Measurements from ENCODE around the gene ACVR1C. TPM values are rescaled to one million over a fixed set of nuclear protein-coding genes. Genes with fewer than 3 reads are reported as not detected.

The ACVR1C gene
- total and polyA plus RNA-seq, 7 experiments from 2014 or later: 0.73 to 11.4 (median 5.0) TPM

DNA sequence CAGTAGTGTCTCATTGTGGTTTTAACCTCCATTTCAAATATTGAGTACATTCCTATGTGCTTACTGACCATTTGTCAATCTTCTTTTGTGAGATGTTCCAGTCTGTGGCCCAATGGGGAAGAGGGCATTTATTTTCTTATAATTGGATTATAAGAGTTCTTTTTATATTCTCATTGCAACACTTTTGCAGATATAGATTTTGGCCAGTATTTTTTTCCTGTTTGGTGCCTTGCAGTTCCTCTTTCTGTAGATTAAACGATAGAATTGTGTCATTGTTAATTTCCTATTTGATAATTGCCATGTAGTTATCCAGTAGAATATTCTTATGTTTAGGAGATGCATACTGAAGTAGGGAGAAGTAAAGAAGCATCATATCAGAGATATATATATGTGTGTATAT lies 128.3 kb downstream of the ACVR1C start:
- H3K4me3 ChIP-seq (ENCODE audit: low read length): no peak overlapping the region
- peaks cover 0 to 4% (median 2%) of the 10 kb centered on the region in 5 donors for H3K27me3 Mint-ChIP-seq
- H3K4me1 Mint-ChIP-seq: peaks cover 8 to 29% (median 22%) of the 10 kb centered on the region in 7 donors
- H3K9me3 ChIP-seq (ENCODE audit: control insufficient read depth in 2 of 3, low read length in 3 of 3): no peaks in the 10 kb centered on the region
- H3K27ac Mint-ChIP-seq: peak overlapping the region in 2 of 9 donors; percentile 11 to 23
- H3K9me3 Mint-ChIP-seq: peaks cover 0 to 12% (median 2%) of the 10 kb centered on the region in 11 donors
- no peaks in the 10 kb centered on the region for H3K27me3 ChIP-seq (ENCODE audit: control insufficient read depth in 2 of 2, insufficient read depth in 2 of 2, low read length in 2 of 2)
- H3K4me3 Mint-ChIP-seq: peak overlapping the region in 1 of 10 donors; percentile 51
- ATAC-seq (no peak), DNase-seq (no peak)
- H3K4me1 ChIP-seq (ENCODE audit: control insufficient read depth in 2 of 2, insufficient read depth in 2 of 2, low read length in 2 of 2): peaks cover 0 to 8% of the 10 kb centered on the region in 2 donors
- H3K36me3 Mint-ChIP-seq: peaks cover 0 to 7% (median 4%) of the 10 kb centered on the region in 5 donors
- no peak overlapping the region for H3K27ac ChIP-seq (ENCODE audit: low read depth, low read length)
- ChIA-PET CTCF (no interaction called here), POLR2A (no interaction called here)
- intact Hi-C loops (cut with micrococcal nuclease): no loop called here
- H3K36me3 ChIP-seq (ENCODE audit: control insufficient read depth in 2 of 3, insufficient read depth in 3 of 3, low read length in 3 of 3): no peaks in the 10 kb centered on the region

DNA sequence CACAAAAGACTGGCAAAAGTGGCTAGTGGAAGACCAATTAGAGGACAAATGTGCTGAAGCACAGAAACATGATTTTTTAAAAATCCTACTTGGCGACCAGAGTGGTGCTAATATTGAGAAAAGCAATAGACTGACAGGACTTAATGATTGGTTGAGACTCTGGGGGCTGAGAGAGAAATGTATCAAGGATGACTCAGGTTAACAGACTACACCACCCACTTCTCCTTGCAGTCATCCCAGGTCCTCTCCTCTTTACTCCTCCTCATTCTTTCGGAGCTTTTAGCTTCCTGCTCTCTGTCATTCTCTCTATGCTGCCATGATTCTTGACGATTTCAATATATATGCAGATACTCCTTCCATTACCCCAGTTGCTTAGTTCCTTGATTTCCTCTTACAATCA lies 130.2 kb downstream of the ACVR1C start:
- CTCF ChIA-PET: interaction anchor here (0.9 to 1.9 kb wide), 2 partner anchors 171 to 193 kb away, joined by 5 to 7 read pairs; no protein-coding TSS in a partner anchor
- Mint-ChIP-seq H3K4me1 (peaks cover 8 to 33% (median 30%) of the 10 kb centered on the region in 7 donors), H3K27me3 (no peaks in the 10 kb centered on the region), H3K9me3 (peaks cover 0 to 2% (median 0%) of the 10 kb centered on the region in 11 donors), H3K36me3 (peaks cover 0 to under 1% (median 0%) of the 10 kb centered on the region in 5 donors), H3K4me3 (no peak overlapping the region), H3K27ac (peak overlapping the region in 1 of 9 donors; percentile 46)
- Histone ChIP-seq H3K27ac (ENCODE audit: low read depth, low read length) (no peak overlapping the region), H3K4me3 (ENCODE audit: low read length) (no peak overlapping the region), H3K4me1 (ENCODE audit: control insufficient read depth in 2 of 2, insufficient read depth in 2 of 2, low read length in 2 of 2) (peaks cover 0 to 8% of the 10 kb centered on the region in 2 donors), H3K36me3 (ENCODE audit: control insufficient read depth in 2 of 3, insufficient read depth in 3 of 3, low read length in 3 of 3) (no peaks in the 10 kb centered on the region), H3K27me3 (ENCODE audit: control insufficient read depth in 2 of 2, insufficient read depth in 2 of 2, low read length in 2 of 2) (no peaks in the 10 kb centered on the region), H3K9me3 (ENCODE audit: control insufficient read depth in 2 of 3, low read length in 3 of 3) (no peaks in the 10 kb centered on the region)
- POLR2A ChIA-PET: no interaction called here
- DNase-seq (no peak), ATAC-seq (no peak)
- intact Hi-C loops (cut with micrococcal nuclease): loop anchor here (5.0 to 10.0 kb wide), 3 partner anchors 126 to 956 kb away; partner anchors contain the start of genes ACVR1C (in 1 of the 2), CCDC148 (in 1 of the 2) and PKP4 (in 1 of the 2)

DNA sequence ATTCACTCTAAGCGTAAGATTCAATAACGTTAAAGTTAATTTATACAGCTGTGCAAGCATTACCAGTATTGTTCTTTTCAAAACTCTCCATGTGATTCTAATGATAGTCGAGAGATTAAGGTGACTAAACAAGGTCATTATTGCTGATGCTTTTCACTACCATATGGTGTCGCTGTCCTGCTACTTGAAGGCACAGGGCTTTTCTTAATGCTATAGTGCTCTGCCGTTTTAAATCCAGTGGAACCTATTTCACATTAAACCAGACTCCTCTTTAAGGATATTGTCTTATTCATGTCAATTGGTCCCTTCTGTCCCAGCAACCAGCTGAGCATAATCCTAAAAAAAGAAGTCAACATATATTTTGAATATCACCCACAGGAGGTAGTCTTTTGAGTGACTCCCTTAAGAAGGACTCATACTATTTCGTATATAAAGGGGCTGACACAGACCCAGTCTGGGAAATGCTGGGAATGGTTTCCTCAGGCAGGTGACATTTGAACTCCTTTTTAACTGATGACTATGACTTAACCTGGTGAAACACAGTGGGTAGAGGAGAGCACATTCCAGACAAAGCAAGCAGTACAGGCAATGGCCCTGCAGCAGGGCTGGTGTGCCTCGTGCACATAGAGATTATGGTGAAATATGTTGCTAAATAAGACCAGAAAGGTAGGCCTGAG lies 130.9 kb downstream of the ACVR1C start:
- H3K9me3 ChIP-seq (ENCODE audit: control insufficient read depth in 2 of 3, low read length in 3 of 3): no peaks in the 10 kb centered on the region
- no peaks in the 10 kb centered on the region for H3K36me3 ChIP-seq (ENCODE audit: control insufficient read depth in 2 of 3, insufficient read depth in 3 of 3, low read length in 3 of 3)
- H3K4me1 ChIP-seq (ENCODE audit: control insufficient read depth in 2 of 2, insufficient read depth in 2 of 2, low read length in 2 of 2): peaks cover 0 to 8% of the 10 kb centered on the region in 2 donors
- H3K27me3 ChIP-seq (ENCODE audit: control insufficient read depth in 2 of 2, insufficient read depth in 2 of 2, low read length in 2 of 2): no peaks in the 10 kb centered on the region
- intact Hi-C loops (cut with micrococcal nuclease): loop anchor here (1.0 to 10.0 kb wide), 11 partner anchors 95 to 1257 kb away; partner anchors contain the start of genes ACVR1C (in 1 of the 2), CCDC148 (in 1 of the 2) and PKP4 (in 1 of the 2)
- Mint-ChIP-seq H3K27me3 (no peaks in the 10 kb centered on the region), H3K4me3 (no peak overlapping the region), H3K36me3 (no peaks in the 10 kb centered on the region), H3K9me3 (peaks cover 0 to 2% (median 0%) of the 10 kb centered on the region in 11 donors), H3K4me1 (peaks cover 8 to 40% (median 37%) of the 10 kb centered on the region in 7 donors), H3K27ac (peak overlapping the region in 1 of 9 donors; percentile 29)
- H3K4me3 ChIP-seq (ENCODE audit: low read length): no peak overlapping the region
- POLR2A ChIA-PET: interaction anchor here (0.7 to 1.2 kb wide), 4 partner anchors 55 to 195 kb away, joined by 3 read pairs; no protein-coding TSS in a partner anchor
- ATAC-seq: peak; percentile 94
- peak in 7 of 9 donors; percentile 13 to 61 (median 49) for DNase-seq
- no peak overlapping the region for H3K27ac ChIP-seq (ENCODE audit: low read depth, low read length)
- CTCF ChIA-PET: interaction anchor here (0.6 to 1.9 kb wide), 11 partner anchors 9 to 1404 kb away, joined by 3 to 11 read pairs (median 4); partner anchors contain the start of genes ACVR1C and ERMN

GRCh38 chr2:157492189-157492773 lies 136.4 kb downstream of the ACVR1C start:
- POLR2A ChIA-PET: interaction anchor here (0.6 to 3.2 kb wide), 11 partner anchors 13 to 164 kb away, joined by 3 to 12 read pairs (median 4); partner anchors contain the start of gene CYTIP
- no peaks in the 10 kb centered on the region for H3K27me3 ChIP-seq (ENCODE audit: control insufficient read depth in 2 of 2, insufficient read depth in 2 of 2, low read length in 2 of 2)
- no peaks in the 10 kb centered on the region for H3K36me3 ChIP-seq (ENCODE audit: control insufficient read depth in 2 of 3, insufficient read depth in 3 of 3, low read length in 3 of 3)
- DNase-seq: peak; percentile 41 to 79 (median 68)
- Mint-ChIP-seq H3K27me3 (no peaks in the 10 kb centered on the region), H3K36me3 (peaks cover 0 to 3% (median 0%) of the 10 kb centered on the region in 5 donors), H3K4me3 (peak overlapping the region in 6 of 10 donors; percentile 1 to 39 (median 14)), H3K27ac (peak overlapping the region in 3 of 9 donors; percentile 9 to 19 (median 13)), H3K4me1 (peaks cover 10 to 67% (median 59%) of the 10 kb centered on the region in 7 donors), H3K9me3 (no peaks in the 10 kb centered on the region)
- no peaks in the 10 kb centered on the region for H3K9me3 ChIP-seq (ENCODE audit: control insufficient read depth in 2 of 3, low read length in 3 of 3)
- H3K4me3 ChIP-seq (ENCODE audit: low read length): no peak overlapping the region
- peak; percentile 91 for ATAC-seq
- peaks cover 0 to 21% of the 10 kb centered on the region in 2 donors for H3K4me1 ChIP-seq (ENCODE audit: control insufficient read depth in 2 of 2, insufficient read depth in 2 of 2, low read length in 2 of 2)
- intact Hi-C loops (cut with micrococcal nuclease): loop anchor here (1.0 to 10.0 kb wide), 14 partner anchors 23 to 963 kb away; partner anchors contain the start of genes CYTIP (in 2 of the 2), ACVR1C (in 1 of the 2), CCDC148 (in 1 of the 2) and PKP4 (in 1 of the 2)
- CTCF ChIA-PET: interaction anchor here (0.6 to 6.6 kb wide), 26 partner anchors 9 to 1705 kb away, joined by 3 to 53 read pairs (median 4); partner anchors contain the start of genes CYTIP and ERMN
- no peak overlapping the region for H3K27ac ChIP-seq (ENCODE audit: low read depth, low read length)

DNA sequence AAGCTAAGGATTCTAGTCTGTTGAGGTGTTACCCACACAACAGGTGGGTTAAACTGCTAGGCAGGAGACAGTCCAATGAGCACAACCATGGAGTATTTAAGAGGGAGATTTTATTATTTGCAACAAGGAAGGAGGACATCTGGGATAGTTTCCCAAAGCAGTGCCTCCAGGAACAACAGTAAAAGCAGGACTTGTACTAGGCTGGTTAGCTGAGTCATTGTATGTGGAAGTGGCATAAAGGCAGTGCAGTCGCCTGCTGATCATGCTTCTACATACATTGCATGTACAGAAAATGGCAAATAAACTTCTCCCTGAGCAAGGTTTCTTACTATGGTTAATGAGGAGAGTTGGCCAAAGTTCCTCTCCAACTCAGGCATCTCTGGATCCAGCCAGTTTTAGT lies 138.7 kb downstream of the ACVR1C start:
- intact Hi-C loops (cut with micrococcal nuclease): loop anchor here (5.0 to 10.0 kb wide), 4 partner anchors 135 to 965 kb away; partner anchors contain the start of genes ACVR1 (in 1 of the 2), ACVR1C (in 1 of the 2), CCDC148 (in 1 of the 2) and PKP4 (in 1 of the 2)
- Histone ChIP-seq H3K9me3 (ENCODE audit: control insufficient read depth in 2 of 3, low read length in 3 of 3) (no peaks in the 10 kb centered on the region), H3K4me1 (ENCODE audit: control insufficient read depth in 2 of 2, insufficient read depth in 2 of 2, low read length in 2 of 2) (peaks cover 0 to 22% of the 10 kb centered on the region in 2 donors), H3K27me3 (ENCODE audit: control insufficient read depth in 2 of 2, insufficient read depth in 2 of 2, low read length in 2 of 2) (no peaks in the 10 kb centered on the region), H3K27ac (ENCODE audit: low read depth, low read length) (no peak overlapping the region), H3K4me3 (ENCODE audit: low read length) (no peak overlapping the region), H3K36me3 (ENCODE audit: control insufficient read depth in 2 of 3, insufficient read depth in 3 of 3, low read length in 3 of 3) (no peaks in the 10 kb centered on the region)
- ChIA-PET CTCF (interaction anchor here (1.5 to 6.6 kb wide), 3 partner anchors 23 to 185 kb away, joined by 5 to 53 read pairs (median 29); partner anchors contain the start of gene ERMN), POLR2A (interaction anchor here (0.6 to 3.2 kb wide), 10 partner anchors 8 to 176 kb away, joined by 3 to 12 read pairs (median 4); partner anchors contain the start of gene CYTIP)
- Mint-ChIP-seq H3K36me3 (peaks cover 0 to 7% (median 0%) of the 10 kb centered on the region in 5 donors), H3K27me3 (no peaks in the 10 kb centered on the region), H3K27ac (peak overlapping the region in 2 of 9 donors; percentile 12 to 20), H3K4me3 (no peak overlapping the region), H3K9me3 (no peaks in the 10 kb centered on the region), H3K4me1 (peaks cover 25 to 87% (median 77%) of the 10 kb centered on the region in 7 donors)
- ATAC-seq (no peak), DNase-seq (no peak)

- H3K36me3 ChIP-seq (ENCODE audit: control insufficient read depth in 2 of 3, insufficient read depth in 3 of 3, low read length in 3 of 3): no peaks in the 10 kb centered on the region
- no peak for ATAC-seq
- intact Hi-C loops (cut with micrococcal nuclease): loop anchor here (1.0 to 5.0 kb wide), 4 partner anchors 9 to 388 kb away; partner anchors contain the start of gene ACVR1 (in 1 of the 2)
- no peaks in the 10 kb centered on the region for H3K27me3 ChIP-seq (ENCODE audit: control insufficient read depth in 2 of 2, insufficient read depth in 2 of 2, low read length in 2 of 2)
- no peak for DNase-seq
- Mint-ChIP-seq H3K9me3 (no peaks in the 10 kb centered on the region), H3K4me1 (peaks cover 25 to 85% (median 77%) of the 10 kb centered on the region in 7 donors), H3K27ac (peak overlapping the region in 6 of 9 donors; percentile 14 to 75 (median 66)), H3K27me3 (no peaks in the 10 kb centered on the region), H3K4me3 (peak overlapping the region in 5 of 10 donors; percentile 1 to 61 (median 32)), H3K36me3 (peaks cover 0 to 10% (median 0%) of the 10 kb centered on the region in 5 donors)
- CTCF ChIA-PET: interaction anchor here (0.7 to 6.6 kb wide), 6 partner anchors 22 to 187 kb away, joined by 3 to 53 read pairs (median 4); partner anchors contain the start of gene ERMN
- H3K9me3 ChIP-seq (ENCODE audit: control insufficient read depth in 2 of 3, low read length in 3 of 3): no peaks in the 10 kb centered on the region
- POLR2A ChIA-PET: interaction anchor here (1.0 to 1.9 kb wide), 6 partner anchors 19 to 50 kb away, joined by 3 to 7 read pairs (median 4); partner anchors contain the start of gene CYTIP
- peaks cover 0 to 22% of the 10 kb centered on the region in 2 donors for H3K4me1 ChIP-seq (ENCODE audit: control insufficient read depth in 2 of 2, insufficient read depth in 2 of 2, low read length in 2 of 2)
- H3K27ac ChIP-seq (ENCODE audit: low read depth, low read length): no peak overlapping the region
- H3K4me3 ChIP-seq (ENCODE audit: low read length): no peak overlapping the region
Measured at GRCh38 chr2:157488877-157489276, 139.8 kb downstream of the ACVR1C start.
